ENCODE measurements around the gene TRDMT1.

TRDMT1 gene

GRCh38 chr10:17209302-17209701 lies 7.8 kb upstream of the TRDMT1 start:
- no peak for DNase-seq

DNA sequence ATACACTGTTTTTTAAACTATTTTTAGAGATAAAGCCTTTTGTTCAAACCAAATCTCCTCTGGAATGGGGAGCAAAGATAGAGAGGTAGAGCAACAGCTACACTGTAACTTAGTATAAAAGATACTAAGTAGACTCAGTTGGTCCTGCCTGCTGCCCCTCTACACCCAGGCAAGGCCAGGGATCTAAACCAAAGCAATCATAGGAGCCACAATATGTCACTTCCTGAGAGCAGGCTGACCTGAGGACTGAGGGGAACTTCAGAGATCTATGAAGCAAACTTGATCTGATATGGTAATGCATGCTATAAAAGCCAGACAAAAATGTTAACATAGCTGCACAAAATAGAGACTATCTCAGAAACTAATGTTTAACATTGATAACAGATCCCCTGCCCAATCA lies 7.0 kb upstream of the TRDMT1 start:
- DNase-seq: no peak

- peak; percentile 87 for DNase-seq
Measured at GRCh38 chr10:17206210-17206709, 4.8 kb upstream of the TRDMT1 start.

DNA sequence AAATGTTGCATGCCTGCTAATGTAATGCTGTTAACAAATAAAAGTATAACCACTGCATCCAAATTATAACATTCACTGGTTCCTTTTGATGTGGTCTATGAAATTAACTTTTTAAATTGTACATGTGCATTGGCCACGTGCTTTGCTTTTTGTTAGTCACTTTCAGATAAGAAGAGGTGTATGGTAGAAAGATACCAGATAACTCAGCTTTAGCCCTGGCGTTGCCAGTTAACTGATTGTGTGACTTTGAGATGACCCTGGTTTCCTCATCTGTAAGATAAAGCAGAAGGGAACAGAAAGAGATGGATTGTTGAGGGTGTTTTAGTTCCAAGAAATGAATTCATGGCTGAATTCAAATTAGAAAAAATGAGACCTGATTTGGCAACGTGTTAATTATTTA lies 1.9 kb upstream of the TRDMT1 start:
- DNase-seq: no peak

DNA sequence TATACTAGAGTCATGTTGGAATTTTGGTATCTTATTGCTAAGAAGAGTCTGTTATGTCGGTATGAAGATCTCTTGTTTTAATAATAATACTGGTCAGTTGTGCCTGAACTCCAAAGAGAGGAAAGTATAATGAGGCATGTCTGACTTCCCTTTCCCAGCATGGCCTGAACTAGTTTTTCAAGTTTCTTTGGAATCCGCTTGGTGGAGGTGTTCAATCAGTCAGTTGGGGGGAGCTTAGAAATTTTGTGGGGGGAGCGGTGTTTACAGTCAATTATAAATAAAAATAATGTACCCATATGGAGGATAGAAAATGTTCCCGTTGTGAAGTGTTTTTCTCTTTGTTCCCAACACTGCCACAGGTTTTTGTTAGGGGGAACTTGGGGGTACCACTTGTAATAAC lies 1.5 kb upstream of the TRDMT1 start:
- no peak for DNase-seq

DNA sequence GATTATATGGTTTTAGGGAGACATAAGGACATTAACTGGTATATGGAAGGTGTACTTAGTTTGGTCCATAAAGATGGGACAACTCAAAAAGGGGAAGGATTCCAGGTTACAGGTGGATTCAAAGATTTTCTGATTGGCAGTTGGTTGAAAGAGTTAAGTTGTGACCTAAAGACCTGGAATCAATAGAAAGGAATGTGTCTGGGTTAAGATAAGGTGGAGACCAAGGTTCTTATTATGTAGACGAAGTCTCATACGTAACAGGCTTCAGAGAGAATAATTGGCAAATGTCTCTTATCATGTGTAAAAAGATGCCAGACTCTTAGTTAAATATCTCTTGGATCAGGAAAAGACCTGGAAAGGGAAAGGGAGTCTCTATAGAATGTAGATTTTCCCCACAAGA lies 1.0 kb upstream of the TRDMT1 start:
- DNase-seq: no peak

DNA sequence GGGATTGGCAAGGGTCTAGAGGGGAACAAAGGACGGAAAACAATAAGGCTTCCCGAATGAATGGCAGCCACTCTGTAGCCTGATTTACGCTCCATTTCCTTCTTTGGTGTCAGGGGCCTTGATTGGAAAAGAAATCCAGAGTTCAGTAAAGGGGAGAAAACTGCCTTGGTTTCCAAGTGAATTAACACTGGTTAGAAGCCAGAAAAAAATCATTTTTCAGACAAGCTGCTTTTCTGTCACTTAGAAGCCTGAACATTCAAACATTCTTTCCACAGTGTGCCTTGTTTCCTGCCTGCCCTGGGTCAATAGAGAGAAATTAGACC lies 283 bp upstream of the TRDMT1 start:
- no peak for DNase-seq

DNA sequence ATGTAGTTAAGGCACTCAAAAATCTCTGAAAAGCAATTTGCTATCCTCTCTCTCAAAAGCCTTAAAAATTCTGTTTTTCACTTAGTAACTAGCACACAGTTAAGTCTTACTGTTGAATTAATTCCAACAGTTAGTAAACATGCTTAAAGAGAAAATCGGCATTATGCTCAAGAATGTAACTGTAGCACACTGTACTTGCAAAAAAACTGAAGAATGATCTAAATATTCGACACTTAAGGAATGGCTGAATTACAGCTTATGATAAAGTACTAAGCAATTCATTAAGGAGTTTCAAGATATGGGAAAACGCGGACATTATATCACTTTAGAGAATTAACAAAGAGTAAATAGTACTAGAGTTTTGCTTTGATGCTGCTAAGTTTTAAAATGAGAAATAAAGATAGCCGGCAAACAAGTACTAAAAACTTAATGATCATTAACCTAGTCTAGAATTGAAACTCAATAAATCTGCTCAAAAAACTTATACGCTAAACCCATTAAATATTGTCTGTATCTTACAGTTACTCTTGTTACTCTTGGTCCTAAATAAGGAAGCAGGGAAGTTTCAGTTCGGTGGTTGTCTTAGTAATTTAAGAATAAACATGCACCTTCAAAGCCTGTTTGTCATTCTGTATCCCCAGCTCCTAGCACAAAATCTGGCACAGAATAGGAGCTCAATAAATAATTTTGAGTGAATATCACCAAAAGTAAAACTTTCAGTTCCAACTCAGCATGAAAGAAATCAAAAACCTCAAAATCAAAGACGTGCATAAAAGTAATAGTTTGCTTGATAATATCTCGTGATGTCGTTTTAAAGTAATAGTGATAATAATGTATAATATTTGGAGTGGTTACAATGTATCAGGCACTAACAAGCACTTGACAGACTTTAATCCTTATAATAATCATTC lies 1.2 kb downstream of the TRDMT1 start:
- DNase-seq: peak; percentile 31

DNA sequence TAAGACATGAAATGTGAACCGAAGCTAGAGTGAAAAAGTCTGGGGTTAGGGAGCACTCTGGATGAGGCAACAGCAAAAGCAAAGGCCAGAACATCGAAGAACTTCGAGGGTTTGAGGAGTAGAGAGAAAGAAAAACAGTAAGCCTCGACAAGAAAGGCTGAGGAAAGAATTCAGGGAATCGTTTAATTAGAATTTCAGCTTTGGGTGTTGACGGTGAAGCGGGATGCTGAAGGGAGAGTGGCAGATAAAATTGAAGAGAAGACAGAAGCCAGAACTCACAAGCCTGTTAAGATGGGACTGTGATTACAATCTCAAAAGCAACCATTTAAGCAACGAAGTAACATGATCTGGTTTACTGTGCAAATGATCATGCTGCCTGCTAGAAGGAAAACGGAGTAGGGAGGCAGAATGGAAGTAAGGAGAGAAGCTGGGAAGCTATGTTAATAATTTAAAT lies 2.1 kb downstream of the TRDMT1 start:
- no peak for DNase-seq

- DNase-seq: no peak
Measured at GRCh38 chr10:17196573-17196972, 4.9 kb downstream of the TRDMT1 start.

DNA sequence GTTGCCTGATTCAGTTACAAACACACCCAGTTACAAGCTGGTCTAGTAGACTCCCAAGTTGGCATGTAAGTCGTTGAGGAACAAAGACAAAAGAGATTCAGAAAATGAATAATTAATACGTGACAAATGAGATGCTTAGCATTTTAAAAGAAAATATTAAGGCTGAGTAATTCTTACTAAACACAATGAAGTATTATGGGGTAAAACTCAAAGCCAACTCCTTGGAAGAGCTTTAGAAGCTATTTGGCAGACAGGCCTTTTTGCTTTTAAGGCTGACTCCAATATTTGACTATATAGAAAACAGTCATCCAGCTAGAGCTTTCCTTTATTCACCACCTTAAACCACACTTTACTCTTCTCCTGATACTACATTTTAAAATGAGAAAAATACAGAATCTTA lies 5.4 kb downstream of the TRDMT1 start:
- DNase-seq: no peak

DNA sequence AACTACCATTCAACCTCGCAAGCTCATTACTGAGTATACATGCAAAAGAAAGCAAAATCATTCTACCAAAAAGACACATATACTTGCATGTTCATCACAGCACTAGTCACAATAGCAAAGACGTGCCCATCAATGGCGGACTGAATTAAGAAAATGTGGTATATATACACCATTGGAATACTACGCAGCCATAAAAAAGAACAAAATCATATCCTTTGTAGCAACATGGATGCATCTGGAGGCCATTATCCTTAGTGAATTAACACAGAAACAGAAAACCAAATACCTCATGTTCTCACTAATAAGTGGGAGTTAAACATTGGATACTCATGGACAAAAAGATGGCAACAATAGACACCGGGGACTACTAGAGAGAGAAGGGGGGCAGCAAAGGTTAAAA lies 6.4 kb downstream of the TRDMT1 start:
- no peak for DNase-seq

GRCh38 chr10:17190602-17191001 lies 10.9 kb downstream of the TRDMT1 start:
- no peak for DNase-seq

- DNase-seq: no peak
Measured at GRCh38 chr10:17188644-17189172, 12.8 kb downstream of the TRDMT1 start.

- no peak for DNase-seq
Measured at GRCh38 chr10:17185873-17186272, 15.6 kb downstream of the TRDMT1 start.

- no peak for DNase-seq
Measured at GRCh38 chr10:17183110-17183509, 18.4 kb downstream of the TRDMT1 start.

- DNase-seq: no peak
Measured at GRCh38 chr10:17181751-17182150, 19.7 kb downstream of the TRDMT1 start.

GRCh38 chr10:17181110-17181509 lies 20.4 kb downstream of the TRDMT1 start:
- DNase-seq: no peak

DNA sequence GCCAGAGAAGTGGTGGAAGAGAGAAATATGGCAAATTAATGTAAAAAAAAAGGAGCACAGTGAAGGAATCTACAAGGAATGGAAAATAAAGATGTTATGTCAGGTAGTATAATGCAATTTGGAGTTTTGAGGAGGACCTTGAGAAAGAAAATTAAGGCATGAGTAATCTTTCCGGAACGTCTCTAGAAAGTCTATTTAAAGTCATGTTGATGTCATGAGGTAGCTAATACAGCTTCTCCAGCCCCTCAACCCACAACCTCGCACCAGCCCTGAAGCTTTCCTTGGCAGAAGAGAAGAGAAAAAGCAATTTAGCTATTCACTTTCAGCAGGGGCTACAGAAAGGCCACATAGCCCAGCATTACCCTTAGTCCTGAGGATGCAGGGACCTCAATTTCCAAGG lies 22.5 kb downstream of the TRDMT1 start:
- no peak for DNase-seq

DNA sequence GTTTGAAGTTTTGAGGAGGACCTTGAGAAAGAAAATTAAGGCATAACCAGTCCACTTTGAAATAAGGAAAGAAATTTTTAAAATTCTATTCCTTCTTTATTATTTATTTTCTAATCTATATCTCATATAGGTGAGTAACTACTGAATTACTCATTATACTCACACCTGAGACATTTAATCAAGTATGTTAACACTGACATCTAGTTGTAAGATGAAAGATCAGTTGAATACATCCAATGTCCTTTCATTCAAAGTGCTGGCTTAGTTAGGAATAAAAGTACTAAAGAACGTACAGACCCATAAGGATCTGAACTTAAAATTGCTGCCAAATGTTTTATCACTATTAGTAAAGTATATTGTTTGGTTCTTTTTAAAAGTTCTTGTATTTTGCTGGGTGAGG lies 23.5 kb downstream of the TRDMT1 start:
- DNase-seq: no peak

DNA sequence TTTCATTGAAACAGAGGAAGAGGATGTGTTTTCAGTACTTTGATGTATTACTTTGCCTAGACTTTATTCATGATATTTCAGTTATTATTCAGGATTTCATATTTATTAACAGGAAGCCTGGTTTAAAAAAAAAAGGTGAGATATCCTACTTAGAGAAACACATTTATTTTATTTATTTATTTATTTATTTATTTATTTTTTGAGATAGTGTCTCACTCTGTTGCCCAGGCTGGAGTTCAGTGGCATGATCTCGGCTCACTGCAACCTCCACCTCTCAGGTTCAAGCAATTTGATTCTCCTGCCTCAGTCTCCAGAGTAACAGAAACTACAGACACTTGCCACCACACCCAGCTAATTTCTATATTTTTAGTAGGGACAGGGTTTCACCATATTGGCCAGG lies 24.5 kb downstream of the TRDMT1 start:
- DNase-seq: no peak

DNA sequence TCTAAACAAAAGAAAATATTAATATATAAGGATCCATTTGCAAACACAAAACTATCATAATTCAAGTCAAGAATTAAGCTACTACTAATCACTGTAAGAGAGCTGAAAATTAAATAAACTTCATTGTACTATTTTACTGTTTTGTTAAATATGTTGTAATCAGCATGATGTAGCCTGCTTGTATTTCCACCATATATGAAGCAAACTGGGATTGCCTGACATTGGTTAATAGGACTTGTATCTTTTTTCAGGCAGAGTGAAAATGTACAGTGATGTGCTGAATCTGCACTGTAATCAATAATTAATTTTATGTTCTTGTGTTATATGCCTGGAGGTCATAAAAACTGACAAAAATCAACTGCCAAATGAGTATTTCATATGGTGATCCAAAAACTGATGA lies 25.4 kb downstream of the TRDMT1 start:
- no peak for DNase-seq

DNA sequence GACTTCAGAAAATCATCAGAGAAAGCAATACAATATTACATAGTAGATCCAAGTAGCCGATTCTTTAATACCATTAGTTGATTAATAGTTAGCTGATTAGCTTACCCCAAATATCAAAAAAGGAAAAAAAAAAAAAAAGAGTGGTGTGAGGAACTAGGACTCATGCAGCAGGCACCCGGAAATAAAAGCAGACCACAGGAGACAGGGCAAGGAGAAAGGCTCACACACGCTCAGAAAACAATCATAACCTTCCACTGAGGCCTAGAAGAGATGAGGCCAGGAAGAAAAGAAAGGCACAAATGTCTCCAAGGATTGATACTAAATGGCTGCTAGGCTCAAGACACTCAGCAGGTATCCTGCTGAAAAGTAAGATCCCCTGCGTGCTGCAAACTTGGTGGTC lies 25.9 kb downstream of the TRDMT1 start:
- DNase-seq: peak; percentile 13

DNA sequence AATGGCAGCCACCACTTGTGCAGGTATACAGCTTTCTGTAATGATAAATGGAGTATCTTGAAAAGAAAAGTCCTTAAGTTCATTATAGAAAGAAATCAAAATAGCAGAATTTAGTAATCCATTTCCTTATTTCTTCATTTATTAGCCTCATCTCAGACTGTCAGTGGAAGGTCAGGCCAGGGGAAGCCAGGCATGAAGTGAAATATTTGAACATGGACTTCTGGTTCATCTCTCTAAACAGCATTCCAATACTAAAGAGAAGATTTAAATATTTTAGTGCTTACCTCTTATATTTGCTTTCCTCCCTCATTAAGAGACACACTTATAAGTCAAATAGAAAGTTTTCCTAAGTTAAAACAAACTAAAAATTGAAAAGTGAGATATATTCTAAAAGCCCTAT lies 26.8 kb downstream of the TRDMT1 start:
- no peak for DNase-seq

- no peak for DNase-seq
Measured at GRCh38 chr10:17171141-17171641, 30.3 kb downstream of the TRDMT1 start.

Data from CD4-positive, alpha-beta T cell treated with Interleukin-17A for 1 hour (primary cell).